Measurements from ENCODE around the gene ATRN.

- TF ChIP-seq EZH2 (IDR thresholded peaks at IDR 0.05; ENCODE audit: low read length, unreplicated experiment) (no peak), CTCF (conservative IDR thresholded peaks at IDR 0.05; ENCODE audit: low read depth, low read length) (no peak)
These were observed 184.2 kb downstream of the ATRN start for GRCh38 chr20:3655131-3655405.

Measured in PC-3 (cell line).